Measurements from ENCODE around the gene RGS9. TPM values are rescaled to one million over a fixed set of nuclear protein-coding genes. Genes with fewer than 3 reads are reported as not detected.
A peak's percentile ranks its signal among the peaks of the same experiment; 100 is the strongest.

RGS9 gene
- total RNA-seq, 1 experiment from 2014 or later = 6.3 TPM

- no peak for TF ChIP-seq CTCF (IDR thresholded peaks at IDR 0.05; ENCODE audit: insufficient read depth in 1 of 2, low read depth in 1 of 2, low read length in 1 of 2, severe bottlenecking in 1 of 2, unreplicated experiment in 1 of 2)
- intact Hi-C loops (cut with micrococcal nuclease; ENCODE audit: unreplicated experiment) = no loop called here
- Histone ChIP-seq H3K4me1 (no peaks in the 10 kb centered on the region), H3K27me3 (replicated peaks; ENCODE audit: control insufficient read depth, insufficient read depth, low read length) (no peaks in the 10 kb centered on the region), H3K9me3 (no peaks in the 10 kb centered on the region), H3K36me3 (ENCODE audit: control insufficient read depth, insufficient read depth, low read length) (no peaks in the 10 kb centered on the region), H3K4me3 (ENCODE audit: low read depth, low read length) (no peak overlapping the region)
- H3K27me3 Mint-ChIP-seq (ENCODE audit: insufficient read depth, unreplicated experiment) = no peaks in the 10 kb centered on the region
- CTCF ChIA-PET = interaction anchor here (1.3 kb wide), 1 partner anchor 96 kb away, joined by 3 read pairs; no protein-coding TSS in a partner anchor
- no peaks in the 10 kb centered on the region for H3K36me3 Mint-ChIP-seq (ENCODE audit: insufficient read depth, unreplicated experiment)
- POLR2A ChIA-PET = no interaction called here
- H3K4me3 Mint-ChIP-seq (ENCODE audit: unreplicated experiment) = no peak overlapping the region
- no peak overlapping the region for H3K27ac Mint-ChIP-seq (ENCODE audit: unreplicated experiment)
- H3K4me1 Mint-ChIP-seq (ENCODE audit: low read depth, unreplicated experiment) = peaks cover 5% of the 10 kb centered on the region
- no peaks in the 10 kb centered on the region for H3K9me3 Mint-ChIP-seq (ENCODE audit: unreplicated experiment)
- DNase-seq = no peak
- no TSS peak for BruUV-seq (replicated peaks)
These were observed 59.4 kb downstream of the RGS9 start for GRCh38 chr17:65196617-65197016.

GRCh38 chr17:65197201-65197600 is 60.0 kb downstream of the RGS9 start:
- no peak overlapping the region for H3K27ac Mint-ChIP-seq (ENCODE audit: unreplicated experiment)
- no peaks in the 10 kb centered on the region for H3K4me1 ChIP-seq
- intact Hi-C loops (cut with micrococcal nuclease; ENCODE audit: unreplicated experiment) = no loop called here
- POLR2A ChIA-PET = no interaction called here
- no peak overlapping the region for H3K4me3 ChIP-seq (ENCODE audit: low read depth, low read length)
- no peak for DNase-seq
- no peaks in the 10 kb centered on the region for H3K27me3 ChIP-seq (replicated peaks; ENCODE audit: control insufficient read depth, insufficient read depth, low read length)
- H3K27me3 Mint-ChIP-seq (ENCODE audit: insufficient read depth, unreplicated experiment) = no peaks in the 10 kb centered on the region
- CTCF ChIA-PET = no interaction called here
- H3K9me3 ChIP-seq = no peaks in the 10 kb centered on the region
- TF ChIP-seq CTCF (IDR thresholded peaks at IDR 0.05; ENCODE audit: insufficient read depth in 1 of 2, low read depth in 1 of 2, low read length in 1 of 2, severe bottlenecking in 1 of 2, unreplicated experiment in 1 of 2) = no peak
- no TSS peak for BruUV-seq (replicated peaks)
- no peaks in the 10 kb centered on the region for H3K36me3 ChIP-seq (ENCODE audit: control insufficient read depth, insufficient read depth, low read length)
- H3K36me3 Mint-ChIP-seq (ENCODE audit: insufficient read depth, unreplicated experiment) = no peaks in the 10 kb centered on the region
- H3K9me3 Mint-ChIP-seq (ENCODE audit: unreplicated experiment) = no peaks in the 10 kb centered on the region
- H3K4me3 Mint-ChIP-seq (ENCODE audit: unreplicated experiment) = no peak overlapping the region
- H3K4me1 Mint-ChIP-seq (ENCODE audit: low read depth, unreplicated experiment) = peaks cover 5% of the 10 kb centered on the region

GRCh38 chr17:65198653-65199382 is 61.6 kb downstream of the RGS9 start:
- ChIA-PET POLR2A (no interaction called here), CTCF (interaction anchor here (0.5 to 1.1 kb wide), 2 partner anchors 20 to 279 kb away, joined by 3 to 4 read pairs; no protein-coding TSS in a partner anchor)
- intact Hi-C loops (cut with micrococcal nuclease; ENCODE audit: unreplicated experiment) = loop anchor here (1.0 kb wide), 1 partner anchor 62 kb away; the partner anchor contains the start of gene RGS9
- Mint-ChIP-seq H3K4me1 (ENCODE audit: low read depth, unreplicated experiment) (peaks cover 2% of the 10 kb centered on the region), H3K27ac (ENCODE audit: unreplicated experiment) (no peak overlapping the region), H3K36me3 (ENCODE audit: insufficient read depth, unreplicated experiment) (no peaks in the 10 kb centered on the region), H3K9me3 (ENCODE audit: unreplicated experiment) (no peaks in the 10 kb centered on the region), H3K4me3 (ENCODE audit: unreplicated experiment) (no peak overlapping the region), H3K27me3 (ENCODE audit: insufficient read depth, unreplicated experiment) (peaks cover 4% of the 10 kb centered on the region)
- DNase-seq = peak in 1 of 2 experiments; percentile 45
- BruUV-seq (replicated peaks) = no TSS peak
- H3K4me3 ChIP-seq (ENCODE audit: low read depth, low read length) = no peak overlapping the region
- TF ChIP-seq CTCF (IDR thresholded peaks at IDR 0.05; ENCODE audit: insufficient read depth in 1 of 2, low read depth in 1 of 2, low read length in 1 of 2, severe bottlenecking in 1 of 2, unreplicated experiment in 1 of 2) = peak; percentile 69 to 81
- H3K9me3 ChIP-seq = no peaks in the 10 kb centered on the region
- H3K27me3 ChIP-seq (replicated peaks; ENCODE audit: control insufficient read depth, insufficient read depth, low read length) = no peaks in the 10 kb centered on the region
- no peaks in the 10 kb centered on the region for H3K4me1 ChIP-seq
- H3K36me3 ChIP-seq (ENCODE audit: control insufficient read depth, insufficient read depth, low read length) = no peaks in the 10 kb centered on the region

All from Caco-2 (cell line).